ENCODE measurements around the gene FOXRED1. TPM values are rescaled to one million over a fixed set of nuclear protein-coding genes. Genes with fewer than 3 reads are reported as not detected.

The FOXRED1 gene
- total and polyA plus RNA-seq, 9 of the 15 experiments (the other 6 are each of a cell fraction or from before 2014, with no cell fraction given): 14.1 to 94.4 (median 53.1) TPM

GRCh38 chr11:126282736-126283591 lies 14.0 kb downstream of the FOXRED1 start, which contains the start of gene TIRAP (continued):
- TF ChIP-seq, protein P1, sequence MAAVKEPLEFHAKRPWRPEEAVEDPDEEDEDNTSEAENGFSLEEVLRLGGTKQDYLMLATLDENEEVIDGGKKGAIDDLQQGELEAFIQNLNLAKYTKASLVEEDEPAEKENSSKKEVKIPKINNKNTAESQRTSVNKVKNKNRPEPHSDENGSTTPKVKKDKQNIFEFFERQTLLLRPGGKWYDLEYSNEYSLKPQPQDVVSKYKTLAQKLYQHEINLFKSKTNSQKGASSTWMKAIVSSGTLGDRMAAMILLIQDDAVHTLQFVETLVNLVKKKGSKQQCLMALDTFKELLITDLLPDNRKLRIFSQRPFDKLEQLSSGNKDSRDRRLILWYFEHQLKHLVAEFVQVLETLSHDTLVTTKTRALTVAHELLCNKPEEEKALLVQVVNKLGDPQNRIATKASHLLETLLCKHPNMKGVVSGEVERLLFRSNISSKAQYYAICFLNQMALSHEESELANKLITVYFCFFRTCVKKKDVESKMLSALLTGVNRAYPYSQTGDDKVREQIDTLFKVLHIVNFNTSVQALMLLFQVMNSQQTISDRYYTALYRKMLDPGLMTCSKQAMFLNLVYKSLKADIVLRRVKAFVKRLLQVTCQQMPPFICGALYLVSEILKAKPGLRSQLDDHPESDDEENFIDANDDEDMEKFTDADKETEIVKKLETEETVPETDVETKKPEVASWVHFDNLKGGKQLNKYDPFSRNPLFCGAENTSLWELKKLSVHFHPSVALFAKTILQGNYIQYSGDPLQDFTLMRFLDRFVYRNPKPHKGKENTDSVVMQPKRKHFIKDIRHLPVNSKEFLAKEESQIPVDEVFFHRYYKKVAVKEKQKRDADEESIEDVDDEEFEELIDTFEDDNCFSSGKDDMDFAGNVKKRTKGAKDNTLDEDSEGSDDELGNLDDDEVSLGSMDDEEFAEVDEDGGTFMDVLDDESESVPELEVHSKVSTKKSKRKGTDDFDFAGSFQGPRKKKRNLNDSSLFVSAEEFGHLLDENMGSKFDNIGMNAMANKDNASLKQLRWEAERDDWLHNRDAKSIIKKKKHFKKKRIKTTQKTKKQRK (IDR thresholded peaks at IDR 0.05; ENCODE audit: borderline replicate concordance, low read depth, low read length): no peak
- TF ChIP-seq POLR2AphosphoS2 (IDR thresholded peaks at IDR 0.05; ENCODE audit: low read length): no peak
- TF ChIP-seq, protein P2, sequence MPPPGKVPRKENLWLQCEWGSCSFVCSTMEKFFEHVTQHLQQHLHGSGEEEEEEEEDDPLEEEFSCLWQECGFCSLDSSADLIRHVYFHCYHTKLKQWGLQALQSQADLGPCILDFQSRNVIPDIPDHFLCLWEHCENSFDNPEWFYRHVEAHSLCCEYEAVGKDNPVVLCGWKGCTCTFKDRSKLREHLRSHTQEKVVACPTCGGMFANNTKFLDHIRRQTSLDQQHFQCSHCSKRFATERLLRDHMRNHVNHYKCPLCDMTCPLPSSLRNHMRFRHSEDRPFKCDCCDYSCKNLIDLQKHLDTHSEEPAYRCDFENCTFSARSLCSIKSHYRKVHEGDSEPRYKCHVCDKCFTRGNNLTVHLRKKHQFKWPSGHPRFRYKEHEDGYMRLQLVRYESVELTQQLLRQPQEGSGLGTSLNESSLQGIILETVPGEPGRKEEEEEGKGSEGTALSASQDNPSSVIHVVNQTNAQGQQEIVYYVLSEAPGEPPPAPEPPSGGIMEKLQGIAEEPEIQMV (tag; conservative IDR thresholded peaks at IDR 0.05; ENCODE audit: low read depth): no peak
- peak; percentile 51 for TF ChIP-seq HMGN3 (IDR thresholded peaks at IDR 0.05; ENCODE audit: borderline replicate concordance, extremely low read depth, insufficient read length, low read depth, low read length)
- TF ChIP-seq POLR2G (IDR thresholded peaks at IDR 0.05; ENCODE audit: low read depth, low read length): peak; percentile 91
- TF ChIP-seq KDM1A (IDR thresholded peaks at IDR 0.05): peak; percentile 54 to 59; a peak in 3 of 4 replicates
- TF ChIP-seq POLR2A (conservative IDR thresholded peaks at IDR 0.05): peak; percentile 61
- no peak for TF ChIP-seq NR2C2 (CRISPR knock-in tag; IDR thresholded peaks at IDR 0.05)
- TF ChIP-seq NR2C2 (tag; IDR thresholded peaks at IDR 0.05): peak; percentile 29; the same call in 1 of the 2 replicates
- TF ChIP-seq, protein P3, sequence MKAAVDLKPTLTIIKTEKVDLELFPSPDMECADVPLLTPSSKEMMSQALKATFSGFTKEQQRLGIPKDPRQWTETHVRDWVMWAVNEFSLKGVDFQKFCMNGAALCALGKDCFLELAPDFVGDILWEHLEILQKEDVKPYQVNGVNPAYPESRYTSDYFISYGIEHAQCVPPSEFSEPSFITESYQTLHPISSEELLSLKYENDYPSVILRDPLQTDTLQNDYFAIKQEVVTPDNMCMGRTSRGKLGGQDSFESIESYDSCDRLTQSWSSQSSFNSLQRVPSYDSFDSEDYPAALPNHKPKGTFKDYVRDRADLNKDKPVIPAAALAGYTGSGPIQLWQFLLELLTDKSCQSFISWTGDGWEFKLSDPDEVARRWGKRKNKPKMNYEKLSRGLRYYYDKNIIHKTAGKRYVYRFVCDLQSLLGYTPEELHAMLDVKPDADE (conservative IDR thresholded peaks at IDR 0.05; ENCODE audit: control insufficient read depth, low read depth, low read length): peak; percentile 71; the same call in 1 of the 2 replicates
- TF ChIP-seq GABPA (tag; conservative IDR thresholded peaks at IDR 0.05; ENCODE audit: low read depth): peak; percentile 83
- TF ChIP-seq HNRNPUL1 (IDR thresholded peaks at IDR 0.05; ENCODE audit: low read length): no peak
- TF ChIP-seq NRF1 (conservative IDR thresholded peaks at IDR 0.05 in 1 of 2, IDR thresholded peaks at IDR 0.05 in 1 of 2): peak; percentile 79 to 85
- no peak for TF ChIP-seq MYNN (IDR thresholded peaks at IDR 0.05)
- TF ChIP-seq MYNN (CRISPR knock-in tag; IDR thresholded peaks at IDR 0.05): no peak
- TF ChIP-seq PHF20 (IDR thresholded peaks at IDR 0.05; ENCODE audit: partially characterized antibody): peak; percentile 52

Measured in K562 (cell line).